ENCODE results near the gene TSEN54.

The TSEN54 gene

DNA sequence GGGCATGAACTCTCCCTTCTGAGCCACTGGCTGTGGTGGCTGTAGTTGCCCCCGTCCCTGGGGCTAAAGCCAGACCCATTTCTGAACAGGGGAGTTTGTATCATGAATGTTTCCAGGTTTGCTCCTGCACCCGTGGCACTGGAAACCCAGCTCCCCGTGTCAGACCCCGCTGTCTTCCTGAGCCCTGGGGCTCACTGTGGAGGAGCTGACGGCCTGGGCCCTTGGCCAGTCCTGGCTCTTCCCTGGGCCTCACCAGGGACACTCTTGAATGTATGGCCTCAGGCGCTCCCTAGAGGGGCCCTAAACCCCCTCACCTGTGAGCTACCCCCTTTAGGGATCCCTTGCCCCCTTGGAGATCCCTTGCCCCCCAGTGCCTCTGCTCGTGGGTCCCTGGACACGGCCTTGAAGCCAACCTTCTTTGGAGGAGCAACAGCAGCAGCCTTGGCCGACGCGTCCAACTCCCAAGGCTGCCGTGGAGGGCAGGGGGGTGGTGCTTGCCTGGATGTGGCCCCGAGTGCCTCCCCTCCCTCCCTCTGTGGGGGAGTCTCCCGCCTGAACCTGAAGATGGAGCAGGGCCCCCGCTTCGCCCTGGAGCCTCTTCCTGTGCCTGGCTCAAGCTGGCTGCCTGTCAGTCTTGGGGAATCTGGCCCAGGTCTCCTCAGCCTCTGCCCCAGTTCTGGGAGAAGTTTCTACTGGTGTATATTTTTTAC, 16.9 kb upstream of the TSEN54 start:
- H3K4me3 ChIP-seq (ENCODE audit: low read depth, low read length): no peak overlapping the region
- H3K9ac ChIP-seq: no peak overlapping the region
- H3K27me3 ChIP-seq (ENCODE audit: control insufficient read depth, insufficient read depth, low read length): no peaks in the 10 kb centered on the region
- H3K4me2 ChIP-seq (ENCODE audit: low read length): no peak overlapping the region
- TF ChIP-seq, protein P1, sequence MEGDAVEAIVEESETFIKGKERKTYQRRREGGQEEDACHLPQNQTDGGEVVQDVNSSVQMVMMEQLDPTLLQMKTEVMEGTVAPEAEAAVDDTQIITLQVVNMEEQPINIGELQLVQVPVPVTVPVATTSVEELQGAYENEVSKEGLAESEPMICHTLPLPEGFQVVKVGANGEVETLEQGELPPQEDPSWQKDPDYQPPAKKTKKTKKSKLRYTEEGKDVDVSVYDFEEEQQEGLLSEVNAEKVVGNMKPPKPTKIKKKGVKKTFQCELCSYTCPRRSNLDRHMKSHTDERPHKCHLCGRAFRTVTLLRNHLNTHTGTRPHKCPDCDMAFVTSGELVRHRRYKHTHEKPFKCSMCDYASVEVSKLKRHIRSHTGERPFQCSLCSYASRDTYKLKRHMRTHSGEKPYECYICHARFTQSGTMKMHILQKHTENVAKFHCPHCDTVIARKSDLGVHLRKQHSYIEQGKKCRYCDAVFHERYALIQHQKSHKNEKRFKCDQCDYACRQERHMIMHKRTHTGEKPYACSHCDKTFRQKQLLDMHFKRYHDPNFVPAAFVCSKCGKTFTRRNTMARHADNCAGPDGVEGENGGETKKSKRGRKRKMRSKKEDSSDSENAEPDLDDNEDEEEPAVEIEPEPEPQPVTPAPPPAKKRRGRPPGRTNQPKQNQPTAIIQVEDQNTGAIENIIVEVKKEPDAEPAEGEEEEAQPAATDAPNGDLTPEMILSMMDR (IDR thresholded peaks at IDR 0.05): no peak
- H3K9me3 ChIP-seq (ENCODE audit: control insufficient read depth, low read length): no peaks in the 10 kb centered on the region
- H3K27ac ChIP-seq: no peak overlapping the region
- peaks cover 8% of the 10 kb centered on the region for H3K4me1 ChIP-seq
- H3K36me3 ChIP-seq (ENCODE audit: control insufficient read depth, insufficient read depth, low read length): no peaks in the 10 kb centered on the region
- H3K79me2 ChIP-seq: no peaks in the 10 kb centered on the region
- H2AFZ ChIP-seq: no peak overlapping the region

DNA sequence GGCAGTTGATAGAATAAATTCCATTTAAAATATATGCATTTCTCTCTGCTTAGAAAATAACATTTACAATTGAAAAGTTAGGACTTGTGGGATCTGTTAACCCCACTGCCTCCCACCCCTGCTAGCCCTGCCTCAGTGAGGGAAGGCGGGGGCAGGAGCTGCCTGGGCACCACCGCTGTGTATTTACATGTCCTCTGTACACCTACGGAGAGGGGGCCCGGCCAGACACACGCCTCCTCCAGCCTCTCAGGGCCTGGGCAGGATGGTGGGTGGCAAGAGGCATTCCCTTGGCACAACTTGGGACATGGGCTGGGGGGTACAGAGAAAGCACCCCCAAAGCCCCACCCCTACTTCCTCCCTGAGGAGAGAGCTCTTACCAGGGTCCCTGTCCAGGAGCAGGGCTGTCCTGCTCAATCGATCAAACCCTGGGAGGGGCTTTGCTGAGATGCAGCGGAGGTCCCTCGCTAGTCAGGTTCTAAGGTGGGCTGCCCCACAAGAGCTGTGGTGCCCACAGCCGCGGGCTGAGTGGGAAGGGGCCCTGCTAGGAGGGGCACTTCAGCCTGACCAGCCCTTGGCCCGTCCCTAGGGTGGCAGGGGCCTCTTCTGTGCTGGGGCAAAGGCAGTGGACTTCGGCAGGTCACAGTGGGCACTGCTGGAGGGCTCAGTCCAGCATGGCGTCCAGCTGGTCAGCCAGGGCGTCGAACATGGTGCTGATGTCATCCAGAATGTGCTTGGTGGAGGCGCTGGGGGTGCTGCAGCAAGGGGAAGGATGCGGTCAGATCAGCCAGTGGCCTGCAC, 15.7 kb upstream of the TSEN54 start:
- Histone ChIP-seq H3K36me3 (ENCODE audit: control insufficient read depth, insufficient read depth, low read length) (no peaks in the 10 kb centered on the region), H3K79me2 (no peaks in the 10 kb centered on the region), H3K27ac (no peak overlapping the region), H3K9me3 (ENCODE audit: control insufficient read depth, low read length) (no peaks in the 10 kb centered on the region), H2AFZ (no peak overlapping the region), H3K4me1 (peaks cover 10% of the 10 kb centered on the region), H3K27me3 (ENCODE audit: control insufficient read depth, insufficient read depth, low read length) (no peaks in the 10 kb centered on the region), H3K9ac (no peak overlapping the region), H3K4me2 (ENCODE audit: low read length) (no peak overlapping the region), H3K4me3 (ENCODE audit: low read depth, low read length) (no peak overlapping the region)
- TF ChIP-seq, protein P1 (IDR thresholded peaks at IDR 0.05): no peak

DNA sequence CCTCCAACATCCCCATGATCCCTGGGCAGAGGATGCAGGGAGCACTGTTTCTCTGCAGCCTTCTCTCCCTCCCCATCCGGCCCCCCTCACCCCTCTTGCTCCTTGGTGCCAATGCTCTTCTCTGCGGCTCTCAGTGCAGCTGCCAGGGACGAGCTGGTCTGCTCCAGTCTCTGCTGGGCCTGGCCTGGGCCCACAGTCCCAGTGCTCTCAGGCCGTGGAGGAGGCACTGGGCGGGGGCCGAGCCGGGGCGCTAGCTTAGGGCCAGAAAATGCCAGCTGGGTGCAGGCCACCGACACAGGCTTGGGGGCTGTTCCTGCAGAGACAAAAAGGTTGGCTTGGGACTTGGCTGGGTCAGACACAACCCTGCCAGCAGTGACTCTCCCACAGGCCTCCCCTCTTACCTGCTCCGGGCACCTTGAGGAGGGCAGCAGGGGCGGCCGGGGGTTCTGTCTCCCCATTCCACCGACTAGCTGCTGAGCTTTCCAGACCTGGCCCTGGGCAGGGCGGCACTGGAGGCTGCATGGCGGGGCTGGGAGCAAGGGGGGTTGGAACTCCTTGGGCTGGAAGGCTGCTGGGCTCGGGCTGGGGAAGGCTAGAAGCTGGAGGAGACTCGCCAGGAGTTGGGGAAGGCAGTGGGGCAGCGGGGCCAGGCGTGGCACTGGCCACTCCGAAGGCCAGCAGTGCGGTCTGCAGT, 14.8 kb upstream of the TSEN54 start:
- Histone ChIP-seq H3K4me3 (ENCODE audit: low read depth, low read length) (no peak overlapping the region), H3K27me3 (ENCODE audit: control insufficient read depth, insufficient read depth, low read length) (no peaks in the 10 kb centered on the region), H3K9ac (no peak overlapping the region), H3K9me3 (ENCODE audit: control insufficient read depth, low read length) (no peaks in the 10 kb centered on the region), H2AFZ (no peak overlapping the region), H3K4me1 (peaks cover 3% of the 10 kb centered on the region), H3K27ac (no peak overlapping the region), H3K36me3 (ENCODE audit: control insufficient read depth, insufficient read depth, low read length) (no peaks in the 10 kb centered on the region), H3K4me2 (ENCODE audit: low read length) (no peak overlapping the region), H3K79me2 (no peaks in the 10 kb centered on the region)
- TF ChIP-seq, protein P1 (IDR thresholded peaks at IDR 0.05): no peak

DNA sequence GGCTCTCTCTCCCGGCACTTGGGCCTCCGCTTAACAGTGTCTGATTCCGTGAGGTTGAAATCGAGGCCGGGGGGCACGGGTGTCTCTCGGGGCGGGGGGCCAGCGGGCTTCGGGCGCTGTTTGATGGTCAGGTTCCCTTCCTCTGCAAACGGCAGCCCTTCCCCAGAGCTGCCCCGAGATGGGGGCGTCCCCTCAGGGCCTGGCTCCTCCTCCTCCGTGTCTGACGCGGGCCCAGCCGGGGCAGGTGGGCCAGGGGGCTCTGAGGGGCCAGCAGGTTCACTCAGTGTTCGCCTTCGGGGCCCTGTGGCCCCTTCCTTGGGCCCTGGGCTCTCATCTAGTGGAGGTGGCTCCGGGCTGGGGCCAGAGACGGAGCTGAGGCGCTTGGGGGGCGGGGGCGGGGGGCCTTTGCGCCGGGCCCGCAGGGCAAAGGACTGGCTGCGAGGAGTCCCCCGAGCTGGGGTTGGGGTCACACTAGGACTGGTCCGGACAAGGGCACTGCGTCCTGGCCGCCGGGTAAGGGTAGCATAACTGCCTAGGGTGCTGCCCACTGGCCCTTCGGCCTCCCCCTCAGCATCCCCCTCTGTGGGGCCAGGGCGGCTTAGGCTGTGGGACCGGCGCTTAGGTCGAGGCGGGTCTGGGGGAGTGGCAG, 14.1 kb upstream of the TSEN54 start:
- Histone ChIP-seq H3K79me2 (no peaks in the 10 kb centered on the region), H3K4me2 (ENCODE audit: low read length) (no peak overlapping the region), H3K9me3 (ENCODE audit: control insufficient read depth, low read length) (no peaks in the 10 kb centered on the region), H3K36me3 (ENCODE audit: control insufficient read depth, insufficient read depth, low read length) (no peaks in the 10 kb centered on the region), H2AFZ (no peak overlapping the region), H3K27me3 (ENCODE audit: control insufficient read depth, insufficient read depth, low read length) (no peaks in the 10 kb centered on the region), H3K4me1 (peaks cover 3% of the 10 kb centered on the region), H3K4me3 (ENCODE audit: low read depth, low read length) (no peak overlapping the region), H3K27ac (no peak overlapping the region), H3K9ac (no peak overlapping the region)
- TF ChIP-seq, protein P1 (IDR thresholded peaks at IDR 0.05): no peak
